Measurements from ENCODE around the gene MED8.
A peak's percentile ranks its signal among the peaks of the same experiment; 100 is the strongest.
"Not testable (repeated sequence)": the region's sequence is repeated elsewhere in the genome, so short reads cannot be mapped to it uniquely, and the experiment has no call there.

Gene MED8

DNA sequence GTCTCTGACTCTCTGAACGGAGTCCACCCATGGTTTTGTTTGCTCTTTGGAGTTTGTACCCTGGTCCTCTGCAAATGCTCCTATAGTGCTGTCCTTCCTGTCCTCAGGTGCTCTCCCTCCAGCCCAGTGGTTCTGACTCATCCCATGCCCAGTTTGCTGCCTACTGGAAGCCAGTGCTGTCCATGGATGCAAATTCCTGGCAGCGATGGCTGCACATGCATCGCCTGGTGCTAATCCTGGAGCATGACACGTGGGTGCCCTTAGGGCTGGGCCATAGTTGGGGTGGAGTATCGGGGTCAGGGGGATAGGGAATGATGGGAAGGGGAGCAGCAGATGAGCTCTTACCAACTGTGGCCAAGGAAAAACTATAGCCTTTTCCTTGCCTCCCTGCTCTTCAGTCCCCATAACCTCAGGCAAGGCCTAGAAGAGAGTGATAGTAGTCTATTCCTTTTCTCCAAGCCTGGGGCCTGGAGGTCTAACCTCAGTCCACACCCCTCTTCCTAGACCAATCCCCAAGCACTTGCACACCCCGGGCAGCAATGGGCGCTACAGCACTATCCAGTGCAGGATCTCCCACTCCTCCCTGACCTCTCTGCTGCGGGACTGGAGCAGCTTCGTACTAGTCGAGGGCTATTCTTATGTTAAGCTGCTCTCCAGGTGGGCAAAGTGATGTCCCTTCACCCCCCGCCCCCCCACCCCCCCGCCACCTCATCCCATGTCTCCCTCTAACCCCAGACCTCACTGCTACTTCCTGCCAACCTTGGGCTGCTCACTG, 32.6 kb upstream of the MED8 start:
- DNase-seq, result no peak

- no peak for DNase-seq
Observed at GRCh38 chr1:43421396-43421795, 31.8 kb upstream of the MED8 start.

GRCh38 chr1:43420874-43421273, 31.3 kb upstream of the MED8 start:
- no peak for DNase-seq

DNA sequence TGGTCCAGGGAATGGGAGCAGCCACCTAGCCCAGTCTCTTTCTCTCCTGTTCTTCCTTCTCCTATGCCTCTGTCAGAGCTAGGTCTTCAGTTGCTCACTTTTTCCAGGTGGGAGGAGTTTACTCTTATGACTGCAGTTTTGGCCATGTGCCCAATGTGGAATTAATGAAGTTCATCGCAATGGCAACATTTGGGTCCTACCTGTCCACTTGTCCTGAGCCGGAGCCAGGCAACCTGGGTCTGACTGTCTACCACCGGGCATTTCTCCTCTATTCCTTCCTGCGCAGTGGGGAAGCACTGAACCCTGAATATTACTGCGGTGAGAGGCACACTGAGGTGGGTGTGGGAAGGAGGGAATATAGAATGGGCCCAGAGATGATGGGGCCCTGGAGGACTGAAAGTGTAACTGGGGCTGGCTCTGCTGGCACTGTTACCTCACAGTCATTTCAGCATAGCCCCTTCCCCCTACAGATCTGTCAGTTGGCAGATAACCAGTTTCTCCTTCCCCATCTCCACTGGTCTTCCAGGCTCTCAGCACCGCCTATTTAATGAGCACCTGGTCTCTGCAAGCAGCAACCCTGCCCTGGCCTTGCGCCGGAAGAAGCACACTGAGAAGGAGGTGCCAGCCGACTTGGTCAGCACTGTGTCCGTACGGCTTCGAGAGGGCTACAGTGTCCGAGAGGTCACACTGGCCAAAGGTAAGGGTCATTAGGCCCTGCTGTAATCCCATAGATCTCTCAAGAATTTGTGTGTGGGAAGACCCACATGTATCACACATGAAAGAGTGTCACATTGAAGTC, 30.2 kb upstream of the MED8 start:
- DNase-seq, result no peak

DNA sequence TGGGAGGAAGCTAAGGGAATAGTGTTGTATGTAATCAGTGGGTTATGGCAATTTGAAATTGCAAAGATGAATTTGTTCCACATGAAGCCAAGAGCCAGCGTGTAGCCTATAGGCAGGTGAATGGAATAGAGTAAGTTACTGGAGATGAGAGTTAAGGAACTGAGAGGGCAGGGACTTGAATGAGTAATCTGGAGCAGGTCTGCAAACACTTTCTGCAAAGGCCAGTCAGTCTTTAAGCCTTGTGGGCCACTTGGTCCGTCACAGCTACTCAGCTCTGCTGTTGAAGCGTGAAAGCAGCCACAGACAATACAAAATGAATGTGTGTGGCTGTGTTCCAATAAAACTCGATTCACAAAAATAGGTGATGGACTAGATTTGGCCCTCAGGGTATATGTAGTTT, 29.3 kb upstream of the MED8 start:
- DNase-seq, result peak; percentile 98

DNA sequence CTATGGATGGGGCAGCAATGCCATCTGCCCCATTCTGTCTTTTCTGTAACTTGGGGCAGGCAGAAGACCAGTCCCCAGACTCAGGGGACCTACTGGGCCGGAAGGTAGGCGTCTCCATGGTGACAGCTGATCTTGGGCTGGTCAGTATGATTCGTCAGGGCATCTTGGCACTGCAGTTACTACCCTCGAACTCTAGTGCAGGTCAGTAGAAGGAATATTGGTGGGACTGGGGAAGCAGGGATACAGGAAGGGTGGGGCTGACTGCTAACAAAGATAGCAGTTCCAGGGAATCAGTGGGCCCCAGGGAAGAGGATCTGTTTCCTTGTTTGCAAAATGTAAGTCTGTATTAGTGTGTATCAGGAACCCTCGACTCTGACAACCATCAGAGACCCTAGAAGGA, 26.3 kb upstream of the MED8 start:
- DNase-seq, result no peak

DNA sequence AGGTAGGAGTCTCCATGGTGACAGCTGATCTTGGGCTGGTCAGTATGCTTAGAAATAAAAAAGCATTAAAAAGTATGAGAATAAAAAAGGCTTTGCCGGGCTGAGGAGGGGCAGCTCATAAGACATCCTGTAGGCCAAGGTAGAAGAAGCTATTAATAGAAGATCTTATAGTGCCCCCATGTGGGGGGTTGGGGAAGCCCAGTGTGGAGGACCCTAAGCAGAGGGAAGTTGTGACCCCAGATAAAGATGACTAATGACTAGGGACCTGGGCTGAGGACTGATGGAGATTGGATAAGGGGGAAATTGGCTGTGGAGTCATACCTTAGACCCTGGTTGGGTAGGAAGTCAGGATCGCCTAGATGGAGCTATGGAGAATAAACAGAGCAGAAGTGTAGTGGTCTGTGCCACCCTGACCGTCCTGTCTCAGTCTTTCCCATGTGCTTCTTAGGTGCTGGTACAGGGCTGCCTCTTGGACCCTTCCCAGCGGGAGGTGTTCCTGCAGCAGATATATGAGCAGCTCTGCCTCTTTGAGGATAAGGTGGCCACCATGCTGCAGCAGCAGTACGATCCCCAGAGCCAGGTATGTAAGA, 25.1 kb upstream of the MED8 start:
- peak; percentile 43 for DNase-seq

DNA sequence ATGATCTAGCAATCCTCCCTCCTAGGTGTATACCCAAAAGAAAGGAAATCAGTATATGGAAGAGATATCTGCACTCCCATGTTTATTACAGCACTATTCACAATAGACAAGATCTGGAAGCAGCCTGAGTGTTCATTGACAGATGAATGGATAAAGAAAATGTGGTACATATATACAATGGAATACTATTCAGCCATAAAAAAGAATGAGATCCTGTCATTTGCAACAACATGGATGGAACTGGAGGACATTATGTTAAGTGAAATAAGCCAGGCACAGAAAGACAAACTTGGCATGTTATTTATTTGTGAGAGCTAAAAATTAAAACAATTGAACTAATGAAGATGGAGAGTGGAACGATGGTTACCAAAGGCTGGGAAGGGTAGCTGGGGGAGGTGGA, 23.8 kb upstream of the MED8 start:
- not testable (repeated sequence) for DNase-seq

DNA sequence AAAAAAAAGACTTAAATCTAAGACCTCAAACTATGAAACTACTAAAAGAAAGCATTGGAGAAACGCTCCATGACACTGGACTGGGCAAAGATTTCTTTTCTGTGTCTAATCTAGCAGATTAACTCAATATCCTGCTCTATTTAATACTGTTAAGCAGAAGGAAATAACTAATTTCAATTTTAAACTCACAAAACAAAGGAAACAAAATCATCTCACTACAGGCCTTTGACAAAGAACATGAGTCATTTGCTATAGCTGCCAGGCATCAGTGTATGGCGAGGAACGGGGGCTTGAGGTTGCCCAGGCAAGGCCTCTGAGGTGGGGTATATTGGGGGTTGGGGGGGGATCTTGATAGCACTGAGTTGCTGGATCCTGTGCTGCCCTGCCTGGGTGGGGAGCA, 21.0 kb upstream of the MED8 start:
- DNase-seq, result no peak

- DNase-seq, result no peak
Observed at GRCh38 chr1:43405876-43406234, 16.3 kb upstream of the MED8 start.

DNA sequence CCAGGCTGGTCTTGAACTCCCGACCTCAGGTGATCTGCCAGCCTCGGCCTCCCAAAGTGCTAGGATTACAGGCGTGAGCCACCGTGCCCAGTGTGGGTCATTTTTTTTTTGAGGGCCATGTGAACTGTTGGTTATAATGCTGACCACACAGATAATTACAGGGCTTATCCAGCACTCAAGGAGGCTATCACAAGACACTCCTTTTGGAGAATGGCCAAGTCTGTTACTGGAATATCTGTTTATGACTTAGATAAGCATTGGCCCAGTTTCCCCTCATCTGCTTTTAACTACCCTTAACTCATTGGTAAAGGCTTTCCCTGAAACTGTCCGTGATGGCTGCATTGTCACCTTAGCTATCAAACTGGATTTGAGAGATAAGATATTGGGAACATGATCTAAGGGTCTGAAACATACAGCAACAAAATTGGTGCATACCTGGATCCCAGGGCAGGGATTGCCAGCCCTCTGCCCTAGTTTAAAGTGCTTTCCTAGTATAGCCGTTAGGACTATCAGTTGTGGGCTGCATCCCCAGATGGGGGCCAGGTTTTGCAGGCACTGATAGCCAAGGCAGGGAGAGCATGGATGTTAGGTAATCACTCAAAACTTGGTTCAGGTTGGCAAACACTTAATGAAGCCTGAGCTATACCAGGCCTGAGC, 15.7 kb upstream of the MED8 start:
- no peak for DNase-seq

DNA sequence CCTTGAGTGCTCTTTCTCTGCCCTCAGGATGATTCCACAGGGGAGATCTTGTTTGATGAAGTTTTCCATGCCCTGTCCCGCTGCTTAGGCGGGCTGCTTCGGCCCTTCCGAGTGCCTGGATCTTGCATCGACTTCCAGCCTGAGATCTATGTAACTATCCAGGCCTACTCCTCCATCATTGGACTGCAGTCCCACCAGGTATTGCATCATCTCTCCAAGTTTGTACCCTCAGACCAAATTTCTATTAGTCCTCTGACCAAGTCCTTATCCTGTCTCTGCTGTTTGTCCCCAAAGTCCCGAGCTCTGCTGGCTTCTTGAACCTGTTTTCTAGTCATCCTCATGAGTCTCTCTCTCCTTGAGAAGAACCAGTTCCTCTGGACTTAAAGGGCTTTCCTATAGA, 14.8 kb upstream of the MED8 start:
- DNase-seq, result no peak

- DNase-seq, result peak; percentile 18
Observed at GRCh38 chr1:43402089-43402865, 12.7 kb upstream of the MED8 start.

DNA sequence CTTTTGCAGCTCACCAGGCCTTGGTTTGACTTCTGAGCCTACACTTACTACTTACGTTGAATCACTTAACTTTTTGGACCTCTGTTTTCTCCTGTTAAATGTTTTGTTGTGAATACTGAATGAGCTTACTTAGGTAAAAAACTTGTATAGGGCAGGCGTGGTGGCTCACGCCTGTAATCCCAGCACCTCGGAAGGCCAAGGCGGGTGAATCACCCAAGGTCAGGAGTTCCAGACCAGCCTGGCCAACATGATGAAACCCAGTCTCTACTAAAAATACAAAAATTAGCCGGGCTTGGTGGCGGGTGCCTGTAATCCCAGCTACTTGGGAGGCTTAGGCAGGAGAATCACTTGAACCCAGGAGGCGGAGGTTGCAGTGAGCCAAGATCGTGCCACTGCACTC, 10.8 kb upstream of the MED8 start:
- not testable (repeated sequence) for DNase-seq

- DNase-seq, result no peak
Observed at GRCh38 chr1:43398227-43398626, 8.6 kb upstream of the MED8 start.

DNA sequence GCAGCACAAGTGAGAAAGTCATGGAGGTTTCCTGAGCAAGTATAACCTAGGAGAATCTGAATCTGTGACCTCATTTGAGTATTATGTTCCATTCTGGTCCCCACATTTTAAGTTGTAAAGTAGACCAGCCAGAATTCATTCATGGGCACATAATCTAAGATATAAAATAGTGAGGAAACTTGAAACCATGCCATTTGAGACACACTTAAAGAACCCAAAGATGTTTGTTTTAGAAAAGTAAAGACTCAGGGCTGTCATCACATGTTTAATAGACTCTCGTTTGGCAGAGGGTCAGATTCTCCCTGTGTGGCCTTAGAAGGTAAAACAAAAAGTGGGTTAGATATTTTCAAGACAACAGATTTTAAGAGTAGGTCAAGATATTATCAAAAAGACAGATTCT, 6.5 kb upstream of the MED8 start:
- peak; percentile 93 for DNase-seq

GRCh38 chr1:43395523-43395922, 5.9 kb upstream of the MED8 start:
- DNase-seq, result no peak

- DNase-seq, result no peak
Observed at GRCh38 chr1:43392702-43393101, 3.1 kb upstream of the MED8 start.

DNA sequence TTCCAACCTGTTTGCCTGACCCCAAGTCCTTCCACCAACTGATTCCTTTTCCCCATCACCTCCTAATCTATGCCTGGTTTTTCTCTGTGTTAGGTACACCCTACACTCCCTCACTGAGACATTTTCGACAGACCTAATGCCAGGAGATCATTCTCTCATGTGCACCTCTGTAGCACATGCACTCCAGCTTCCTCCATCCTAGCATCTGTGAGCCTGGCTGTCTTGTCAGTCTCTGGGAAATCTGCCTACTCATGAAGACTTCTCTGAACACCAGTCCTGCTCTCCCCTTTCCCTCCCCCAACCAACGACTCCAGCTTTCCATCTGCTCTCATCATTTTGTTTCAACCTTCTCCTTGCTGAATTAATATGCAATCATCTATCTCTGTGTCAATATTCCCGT, 987 bp downstream of the MED8 start:
- DNase-seq, result no peak

DNA sequence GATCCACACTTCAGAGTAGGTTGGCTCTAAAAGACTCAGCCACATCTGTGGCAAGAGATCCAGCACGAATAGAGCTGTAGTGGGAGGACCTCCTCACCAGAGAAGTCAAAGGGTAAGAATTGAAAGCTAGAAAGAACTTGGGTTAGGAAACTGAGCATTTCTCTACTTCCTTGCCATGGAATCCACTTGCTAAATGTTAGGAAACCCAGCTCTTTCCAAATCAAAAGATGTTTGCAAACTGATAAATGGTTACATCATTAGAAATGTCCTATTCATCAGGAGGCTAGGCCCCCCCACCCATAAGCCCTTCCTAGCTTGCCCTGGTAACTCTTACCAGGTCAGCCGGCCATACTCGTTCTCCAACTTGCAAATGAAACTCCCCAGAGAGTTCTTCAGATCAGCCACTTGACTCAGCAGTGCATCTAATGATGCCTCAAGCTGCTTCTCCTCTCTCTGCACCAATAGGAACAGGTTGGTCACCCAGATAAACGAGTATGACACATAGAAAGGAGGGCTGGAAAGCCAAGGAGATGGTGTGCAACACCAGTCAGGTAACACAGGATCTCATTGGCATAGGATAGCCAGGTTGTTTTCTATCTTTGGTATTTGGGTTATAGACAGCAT, 1.5 kb downstream of the MED8 start:
- DNase-seq, result peak; percentile 9

DNA sequence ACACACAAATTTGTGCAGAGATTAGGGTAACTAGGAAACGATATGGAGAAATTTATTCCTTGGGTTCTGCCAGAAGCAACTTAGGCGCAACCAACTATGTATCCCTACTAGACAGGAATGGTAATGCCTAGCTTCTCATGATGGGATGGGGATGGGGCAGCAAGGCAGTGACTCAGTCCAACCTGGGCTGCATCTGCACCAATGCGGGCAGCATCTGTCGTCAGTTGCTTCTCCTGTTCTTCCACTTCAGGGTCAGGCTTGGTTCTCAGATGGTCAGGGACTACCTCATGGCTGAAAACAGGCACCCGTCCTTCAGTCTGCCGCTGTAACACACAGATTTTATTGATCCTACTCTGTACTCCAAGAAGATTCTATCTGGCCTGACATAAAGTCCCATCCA, 2.9 kb downstream of the MED8 start:
- no peak for DNase-seq

- DNase-seq, result peak; percentile 27
Observed at GRCh38 chr1:43383449-43383848, 6.2 kb downstream of the MED8 start.
